ENCODE measurements around the gene HSD17B13.

HSD17B13 gene

GRCh38 chr4:87266986-87267385, 55.7 kb downstream of the HSD17B13 start:
- DNase-seq (ENCODE audit: low spot score), result no peak

- DNase-seq (ENCODE audit: low spot score), result no peak
Observed at GRCh38 chr4:87262886-87263285, 59.8 kb downstream of the HSD17B13 start.

DNA sequence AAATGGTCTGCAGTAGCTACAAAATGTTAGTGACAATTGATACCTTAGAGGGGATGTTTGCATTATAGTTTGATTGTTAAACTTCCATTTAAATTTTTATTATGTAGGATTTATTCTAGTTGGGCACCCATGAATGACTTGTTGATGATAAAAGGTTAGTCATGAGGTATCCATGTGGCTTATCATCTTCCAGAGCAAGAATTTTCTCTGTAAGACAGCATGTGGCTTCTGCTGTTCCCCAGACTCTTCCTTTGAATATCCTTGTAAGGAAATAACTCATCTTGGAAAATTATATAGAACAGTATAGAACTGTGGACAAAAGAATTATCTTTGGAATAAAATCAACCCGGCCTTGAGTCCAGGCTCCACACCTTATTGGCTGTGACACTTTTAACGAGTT, 62.2 kb downstream of the HSD17B13 start:
- no peak for DNase-seq (ENCODE audit: low spot score)

GRCh38 chr4:87258677-87259076, 64.0 kb downstream of the HSD17B13 start:
- DNase-seq (ENCODE audit: low spot score), result no peak

- no peak for DNase-seq (ENCODE audit: low spot score)
Observed at GRCh38 chr4:87257523-87257922, 65.2 kb downstream of the HSD17B13 start.

GRCh38 chr4:87255755-87256154, 66.9 kb downstream of the HSD17B13 start:
- DNase-seq (ENCODE audit: low spot score), result no peak
